HG02798 (cell line): Measurements from ENCODE around the gene RBFOX2.
"Not testable (repeated sequence)": the region's sequence is repeated elsewhere in the genome, so short reads cannot be mapped to it uniquely, and the experiment has no call there.

Experiments used
- ATAC-seq: cut with Tn5 transposase; IDR thresholded peaks from one replicate; pipeline ENCODE4 v1.9.1; 2021; ENCODE audit warnings: mild to moderate bottlenecking; ENCODE audit not compliant: unreplicated experiment, poor library complexity

Gene RBFOX2

DNA sequence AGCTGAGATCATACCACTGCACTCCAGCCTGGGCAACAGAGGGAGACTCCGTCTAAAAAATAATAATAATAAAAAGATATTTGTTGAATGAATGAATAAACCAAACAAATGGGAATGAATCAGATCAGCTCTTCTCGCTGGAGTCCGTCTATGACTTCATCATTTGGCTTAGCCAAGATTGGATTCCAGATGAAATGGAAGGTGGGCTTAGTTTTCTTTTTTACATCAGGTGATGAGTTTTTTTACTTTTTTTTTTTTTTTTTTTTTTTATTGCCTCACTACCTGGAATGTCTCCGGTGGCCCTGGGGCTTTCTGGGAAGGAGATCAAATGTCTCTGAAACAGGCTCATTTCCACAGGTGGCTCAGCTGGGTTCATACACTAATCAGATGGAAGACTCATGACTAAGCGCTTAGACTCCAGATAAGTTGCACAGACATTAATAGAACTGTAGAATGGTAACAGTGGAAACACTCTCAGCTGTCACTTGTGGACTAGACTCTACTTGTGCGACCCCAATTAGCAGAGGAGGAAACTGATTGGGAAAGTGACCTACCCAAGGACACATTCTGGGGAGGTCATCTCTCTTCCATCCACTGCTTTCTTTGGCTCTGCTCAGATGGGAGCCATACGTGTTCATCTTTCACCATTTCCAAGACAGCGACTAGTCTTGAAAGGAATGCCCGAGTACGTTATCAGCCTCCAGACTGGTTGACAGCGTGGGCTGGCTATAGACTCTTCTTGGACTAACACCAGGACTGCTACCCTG lies 20.5 kb upstream of the RBFOX2 start:
- no peak for ATAC-seq

DNA sequence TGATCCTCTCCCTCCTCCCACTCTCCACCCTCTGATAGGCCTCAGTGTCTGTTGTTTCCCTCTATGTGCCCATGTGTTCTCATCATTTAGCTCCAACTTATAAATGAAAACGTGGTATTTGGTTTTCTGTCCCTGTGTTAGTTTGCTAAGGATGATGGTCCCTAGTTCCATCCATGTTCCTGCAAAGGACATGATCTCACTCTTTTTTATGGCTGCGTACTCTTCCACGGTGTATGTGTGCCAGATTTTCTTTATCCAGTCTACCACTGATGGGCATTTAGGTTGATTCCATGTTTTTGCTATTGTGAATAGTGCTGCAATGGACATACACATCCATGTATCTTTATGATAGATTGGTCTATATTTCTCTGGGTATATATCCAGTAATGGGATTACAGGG lies 15.9 kb upstream of the RBFOX2 start:
- ATAC-seq: not testable (repeated sequence)

DNA sequence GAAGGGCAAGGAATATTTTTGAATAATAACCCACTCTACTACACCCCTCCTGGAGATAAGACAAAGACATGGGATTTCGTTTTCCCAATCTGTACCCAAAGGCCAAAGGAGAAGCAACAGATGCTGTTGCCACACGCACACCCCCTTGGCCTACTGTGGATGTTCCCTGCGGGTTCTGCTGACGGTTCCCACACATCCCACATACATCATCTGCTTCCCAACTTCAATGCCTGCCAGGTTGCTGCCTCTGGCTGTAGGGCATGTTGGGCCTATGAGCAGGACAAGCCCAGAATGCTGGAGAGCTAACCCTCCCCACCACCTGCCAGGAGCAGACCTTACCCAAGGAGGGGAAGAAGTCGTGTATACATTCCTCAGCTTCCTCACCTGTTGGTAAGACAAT lies 13.6 kb upstream of the RBFOX2 start:
- no peak for ATAC-seq

DNA sequence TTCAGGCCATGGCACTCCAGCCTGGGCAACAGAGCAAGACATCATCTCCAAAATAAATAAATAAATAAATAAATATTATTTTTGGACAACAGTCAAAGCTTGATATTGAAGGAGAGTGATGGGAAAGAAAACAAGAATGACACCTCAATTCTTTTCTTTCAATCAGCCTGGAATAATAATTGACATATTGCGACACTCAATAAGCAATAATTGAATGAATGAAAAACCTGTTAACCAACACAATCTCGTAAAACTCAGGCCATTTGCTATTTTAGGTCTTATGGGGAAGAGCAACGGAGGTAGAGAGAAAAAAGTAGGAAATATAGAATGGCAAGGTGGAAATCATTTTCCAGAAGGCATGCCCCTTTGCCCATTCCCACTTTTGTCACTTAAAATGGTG lies 10.5 kb upstream of the RBFOX2 start:
- ATAC-seq: no peak

DNA sequence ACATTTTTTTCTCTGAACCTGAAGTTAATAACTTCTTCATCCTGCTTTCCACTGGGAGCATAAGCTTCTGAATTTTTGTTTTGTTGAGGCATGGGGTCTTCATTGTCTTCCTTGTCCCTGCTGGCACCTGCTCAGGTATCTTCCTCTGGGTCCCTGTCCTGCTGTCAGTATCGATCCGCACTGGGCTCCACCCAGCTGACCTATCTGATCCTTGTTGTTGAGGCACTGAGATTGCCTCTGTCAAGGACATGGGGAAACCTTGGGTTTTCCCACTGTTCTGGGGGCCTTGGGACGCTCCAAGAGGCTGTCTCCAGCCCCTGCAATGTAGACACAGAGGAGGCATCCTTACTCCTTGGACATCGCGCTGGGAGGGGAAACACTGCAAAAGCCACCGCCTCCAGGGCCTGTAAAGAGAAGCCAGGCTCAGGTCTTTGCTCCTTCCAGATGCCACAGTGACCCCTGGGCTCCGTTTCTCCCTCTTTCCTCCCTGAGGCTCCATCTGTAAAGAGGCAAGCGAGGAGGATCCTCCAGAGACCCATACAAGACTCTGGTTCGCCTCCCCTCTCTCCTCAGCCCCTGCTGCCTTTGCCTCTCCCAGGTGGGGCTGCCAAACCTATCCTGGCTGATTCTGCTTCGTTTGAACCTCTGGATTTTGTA lies 8.6 kb upstream of the RBFOX2 start:
- ATAC-seq: no peak

DNA sequence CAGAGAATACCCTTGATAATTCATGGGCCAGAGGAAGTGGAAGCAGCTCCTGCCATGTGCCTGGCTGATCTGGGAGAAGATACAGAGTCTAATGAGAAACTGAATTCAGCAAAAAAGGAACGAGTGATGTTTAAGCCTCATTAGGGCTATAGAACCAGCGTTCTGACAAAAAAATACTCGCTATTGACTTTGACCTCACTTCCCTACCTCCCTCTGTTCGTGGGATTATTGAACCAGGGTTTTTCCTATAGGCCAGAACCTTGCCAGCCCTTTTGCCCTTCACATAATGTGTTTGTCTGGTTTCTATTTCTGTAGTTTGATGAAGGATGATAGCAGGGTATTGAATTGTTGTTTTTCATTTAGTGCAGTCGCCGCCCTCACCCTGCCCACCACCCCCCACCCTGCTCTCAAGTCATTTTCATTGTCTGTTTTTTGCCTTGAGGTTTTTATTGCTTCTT lies 7.6 kb upstream of the RBFOX2 start:
- ATAC-seq: no peak

DNA sequence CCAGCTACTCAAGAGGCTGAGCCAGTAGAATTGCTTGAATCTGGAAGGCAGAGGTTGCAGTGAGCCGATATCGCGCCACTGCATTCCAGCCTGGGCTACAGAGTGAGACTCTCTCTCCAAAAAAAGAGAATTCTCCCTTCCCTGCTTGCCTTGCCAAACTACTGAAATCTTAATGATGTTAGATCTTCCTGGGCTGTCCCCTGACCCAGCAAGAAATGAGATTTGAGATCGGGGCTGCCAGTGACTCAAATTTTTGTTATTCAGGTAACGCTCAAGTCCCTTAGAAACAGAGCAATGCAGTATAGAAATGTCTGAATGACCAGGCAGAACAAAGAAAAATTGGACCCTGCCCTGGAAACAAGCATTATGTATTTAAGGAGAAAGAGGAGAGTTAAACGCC lies 4.0 kb upstream of the RBFOX2 start:
- no peak for ATAC-seq

DNA sequence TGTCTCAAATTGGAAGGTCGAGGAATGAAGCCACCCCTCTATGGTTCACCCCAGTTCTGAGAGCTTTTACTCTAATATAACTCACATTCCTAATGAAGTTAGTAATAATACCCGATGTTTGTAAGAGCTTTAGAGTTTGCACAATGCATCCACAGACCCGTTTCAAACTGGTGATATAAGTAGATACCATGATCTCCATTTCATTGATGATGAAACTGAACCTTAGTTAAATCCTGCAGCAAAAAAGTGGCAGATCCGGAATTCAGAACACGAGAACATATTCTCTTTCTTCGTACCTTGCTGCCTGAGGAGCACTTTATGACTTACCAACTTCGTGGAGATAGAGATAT lies 757 bp upstream of the RBFOX2 start:
- ATAC-seq: no peak

DNA sequence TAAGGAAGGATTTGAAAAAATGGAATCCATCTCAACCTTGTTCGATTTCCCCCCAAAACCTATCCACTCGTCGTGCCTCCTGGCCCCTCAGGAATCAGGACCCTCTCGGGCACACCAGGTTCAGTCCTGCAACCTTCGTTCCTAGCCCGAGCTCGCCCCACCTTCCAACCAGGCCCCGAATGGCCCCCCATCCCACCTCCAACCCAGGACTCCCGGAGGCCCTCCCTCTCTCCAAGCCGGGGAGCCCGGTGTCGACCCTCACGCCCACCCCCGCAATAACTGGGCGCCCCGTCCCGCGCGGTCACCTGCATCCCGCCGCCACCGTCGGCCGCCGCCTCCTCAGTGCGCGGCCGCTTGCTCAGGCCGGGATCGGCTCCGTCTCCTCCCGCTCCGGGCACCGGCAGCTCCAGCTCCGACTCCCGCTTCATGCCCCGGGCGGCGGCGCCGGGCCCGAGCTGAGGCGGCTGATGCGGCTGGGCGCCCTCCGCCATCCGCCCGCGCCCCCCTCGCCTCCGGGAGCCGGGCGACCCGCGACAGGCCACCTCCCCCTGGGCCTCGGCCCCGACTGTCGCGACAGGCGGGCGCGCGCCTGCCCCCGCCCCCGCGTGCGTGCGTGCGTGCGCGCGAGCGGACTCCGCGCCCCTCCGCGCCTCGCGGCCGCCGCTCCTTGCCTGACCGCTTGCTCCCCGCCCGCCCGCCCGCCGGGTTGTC lies 534 bp downstream of the RBFOX2 start:
- ATAC-seq: peak; percentile 40

DNA sequence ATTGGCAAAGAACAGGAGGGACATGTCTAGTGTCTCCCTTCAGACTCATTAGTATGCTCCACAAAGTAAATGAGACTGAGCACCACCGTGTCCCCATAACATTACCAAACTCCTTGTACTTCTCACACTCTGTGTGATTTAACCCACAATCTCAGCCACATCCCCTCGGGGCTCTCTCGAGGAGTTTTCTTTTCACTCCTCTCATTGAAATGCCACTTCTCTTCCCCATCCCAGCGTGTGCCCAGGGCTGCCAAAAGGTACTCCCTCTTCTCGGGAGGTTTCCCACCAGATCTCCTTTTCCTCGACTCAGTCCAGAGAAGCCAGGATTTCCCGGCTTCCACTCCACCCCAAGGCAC lies 1.1 kb downstream of the RBFOX2 start:
- ATAC-seq: no peak

DNA sequence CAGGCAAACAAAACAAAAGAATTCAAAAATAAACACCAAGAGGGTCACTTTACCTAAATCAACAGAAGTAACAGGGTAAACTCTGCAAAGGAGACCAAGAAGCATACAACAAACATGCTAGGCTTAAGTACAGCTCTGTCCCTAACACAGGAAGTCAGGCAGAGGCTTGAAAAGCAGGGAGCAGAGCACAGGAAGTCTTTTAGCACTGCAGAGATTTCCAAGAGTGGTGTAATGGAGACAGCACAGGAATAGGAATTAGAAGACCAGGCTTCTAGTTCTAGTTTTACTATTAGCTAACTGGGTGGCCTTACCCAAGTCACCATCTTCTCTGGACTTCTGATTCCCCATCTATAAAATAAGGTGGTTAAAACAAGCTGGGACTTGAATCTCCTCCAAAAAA lies 1.9 kb downstream of the RBFOX2 start:
- no peak for ATAC-seq

DNA sequence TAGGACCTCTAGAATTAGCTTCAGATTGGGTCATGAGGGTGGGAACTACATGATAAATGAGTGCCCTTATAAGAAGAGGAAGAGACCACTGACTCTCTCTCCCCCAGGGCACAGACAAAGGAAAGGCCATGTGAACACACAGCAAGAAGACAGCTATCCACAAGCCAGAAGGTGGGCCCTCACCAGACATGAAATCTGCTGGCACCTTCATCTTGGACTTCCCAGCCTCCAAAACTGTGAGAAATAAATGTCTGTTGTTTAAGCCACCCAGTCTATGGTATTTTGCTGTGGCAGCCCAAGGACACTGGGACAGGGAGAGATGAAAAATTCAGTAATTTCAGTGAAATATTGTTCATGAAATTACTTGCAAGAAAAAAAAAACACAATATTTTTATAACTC lies 5.9 kb downstream of the RBFOX2 start:
- no peak for ATAC-seq

DNA sequence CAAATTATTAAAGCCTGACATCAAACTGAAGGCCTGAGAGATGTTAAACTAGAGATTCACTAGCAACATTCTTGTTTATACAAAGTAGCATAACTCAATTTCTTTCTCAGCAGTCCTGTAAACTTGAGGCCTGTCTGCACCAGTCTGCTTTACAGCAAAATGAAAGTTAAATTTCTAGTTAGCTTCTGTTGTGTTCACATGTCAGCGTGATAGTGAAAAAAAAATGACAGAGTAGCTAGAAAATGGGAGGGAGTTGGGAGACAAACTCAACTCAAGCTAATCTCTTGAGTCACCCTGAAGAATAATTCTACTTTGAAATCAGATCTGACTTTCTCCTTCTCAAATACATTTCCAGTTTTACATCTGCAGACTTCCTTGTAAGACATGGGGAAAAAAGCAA lies 6.5 kb downstream of the RBFOX2 start:
- ATAC-seq: no peak

DNA sequence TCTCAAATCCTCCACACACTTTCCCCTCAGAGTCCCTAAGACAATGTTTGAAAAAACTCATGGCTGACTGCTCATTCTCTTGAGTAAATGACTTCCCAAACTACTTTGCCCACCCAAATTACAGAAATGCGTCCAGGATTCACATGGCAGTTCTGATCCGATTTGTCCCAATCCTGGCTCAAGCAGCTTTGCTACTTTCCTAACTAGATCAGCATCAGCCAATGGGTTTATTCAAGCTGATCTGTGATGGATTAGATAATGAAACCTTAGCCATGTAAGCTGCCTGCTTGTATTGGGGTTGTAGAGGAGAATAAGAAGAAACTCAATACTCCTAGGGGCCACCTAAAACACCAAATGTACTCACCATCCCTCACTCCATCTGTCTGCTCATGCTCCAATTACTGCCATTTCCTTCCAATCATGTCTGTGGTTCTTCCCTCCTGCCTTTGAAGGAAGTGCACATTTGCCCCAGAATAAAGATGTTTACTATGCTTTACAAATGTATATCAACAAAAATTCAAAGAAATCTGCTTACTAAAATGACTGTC lies 6.9 kb downstream of the RBFOX2 start:
- no peak for ATAC-seq

DNA sequence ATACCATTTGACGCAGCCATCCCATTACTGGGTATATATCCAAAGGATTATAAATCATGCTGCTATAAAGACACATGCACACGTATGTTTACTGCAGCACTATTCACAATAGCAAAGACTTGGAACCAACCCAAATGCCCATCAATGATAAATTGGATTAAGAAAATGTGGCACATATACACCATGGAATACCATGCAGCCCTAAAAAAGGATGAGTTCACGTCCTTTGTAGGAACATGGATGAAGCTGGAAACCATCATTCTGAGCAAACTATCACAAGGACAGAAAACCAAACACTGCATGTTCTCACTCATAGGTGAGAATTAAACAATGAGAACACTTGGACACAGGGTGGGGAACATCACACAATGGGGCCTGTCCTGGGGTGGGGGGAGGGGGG lies 7.8 kb downstream of the RBFOX2 start:
- not testable (repeated sequence) for ATAC-seq

DNA sequence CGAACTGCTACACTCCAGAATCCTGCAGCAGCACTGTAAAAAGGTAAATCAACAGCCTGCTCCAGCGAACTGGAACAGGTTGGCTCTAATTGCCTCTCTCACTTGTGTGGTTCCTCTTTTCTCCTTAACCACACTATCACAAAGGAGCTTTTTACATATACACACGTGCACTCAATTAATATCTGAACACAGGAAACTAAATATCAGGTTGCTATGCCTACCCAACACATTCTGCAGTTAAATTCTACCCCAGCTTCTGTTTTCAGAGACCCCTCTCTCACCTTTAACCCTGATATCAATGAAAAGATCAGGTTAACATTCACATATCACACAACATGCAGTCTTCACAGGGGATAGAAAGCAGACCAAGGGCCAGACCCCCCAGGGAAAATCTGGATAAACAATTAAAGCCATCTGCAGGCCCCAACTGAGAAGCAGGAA lies 11.0 kb downstream of the RBFOX2 start:
- no peak for ATAC-seq

DNA sequence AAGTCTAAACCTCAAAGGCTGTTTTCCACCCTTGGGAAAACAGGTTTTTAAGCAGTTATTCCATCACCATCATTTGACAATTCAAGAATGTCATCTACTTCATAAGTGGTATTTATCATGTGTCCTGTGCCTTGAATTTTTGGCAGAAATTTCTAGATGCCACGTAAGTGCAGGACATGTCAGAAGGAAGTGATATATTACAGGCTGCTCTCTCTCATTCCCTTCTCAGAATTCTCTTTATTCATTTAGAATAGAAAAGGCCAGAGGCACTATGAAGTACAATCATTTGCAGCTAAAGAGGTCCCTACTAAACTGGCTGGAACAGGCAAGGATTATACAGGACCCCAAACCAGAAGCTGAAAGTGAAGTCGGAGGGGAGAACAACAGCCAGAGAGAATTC lies 11.9 kb downstream of the RBFOX2 start:
- ATAC-seq: no peak

DNA sequence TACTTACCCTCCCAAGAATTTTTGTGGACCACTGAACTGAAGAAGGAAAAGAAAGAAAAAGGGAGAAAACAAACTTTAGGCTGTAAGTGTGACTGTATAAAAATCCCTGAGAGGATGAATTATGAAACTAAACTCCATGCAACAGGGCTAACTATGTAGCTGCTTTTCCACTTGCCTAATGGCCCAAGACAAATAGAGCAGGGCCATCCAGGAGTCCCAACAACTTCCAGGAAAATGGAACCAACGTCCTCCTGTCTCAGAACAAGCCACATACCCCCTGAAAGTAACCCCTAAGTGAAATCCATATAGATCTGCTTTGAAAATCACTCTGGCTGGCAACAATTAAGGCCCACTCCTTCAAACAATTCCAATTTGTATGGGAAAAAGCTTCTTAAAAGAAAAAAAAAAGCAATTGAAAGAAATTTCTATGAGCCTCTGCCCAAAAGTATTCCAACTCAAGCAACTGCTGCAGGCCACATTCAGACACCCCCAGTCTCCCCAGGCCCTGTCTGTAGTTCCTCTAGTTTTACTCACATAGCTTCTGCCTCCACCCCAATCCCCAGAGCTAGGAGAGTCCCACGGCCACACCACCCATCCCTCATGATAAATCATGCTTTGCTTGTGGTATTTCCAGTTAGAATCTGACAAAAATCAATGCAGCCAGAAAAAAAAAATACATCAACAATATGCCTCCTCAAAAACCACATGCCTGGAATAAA lies 12.7 kb downstream of the RBFOX2 start:
- ATAC-seq: no peak

DNA sequence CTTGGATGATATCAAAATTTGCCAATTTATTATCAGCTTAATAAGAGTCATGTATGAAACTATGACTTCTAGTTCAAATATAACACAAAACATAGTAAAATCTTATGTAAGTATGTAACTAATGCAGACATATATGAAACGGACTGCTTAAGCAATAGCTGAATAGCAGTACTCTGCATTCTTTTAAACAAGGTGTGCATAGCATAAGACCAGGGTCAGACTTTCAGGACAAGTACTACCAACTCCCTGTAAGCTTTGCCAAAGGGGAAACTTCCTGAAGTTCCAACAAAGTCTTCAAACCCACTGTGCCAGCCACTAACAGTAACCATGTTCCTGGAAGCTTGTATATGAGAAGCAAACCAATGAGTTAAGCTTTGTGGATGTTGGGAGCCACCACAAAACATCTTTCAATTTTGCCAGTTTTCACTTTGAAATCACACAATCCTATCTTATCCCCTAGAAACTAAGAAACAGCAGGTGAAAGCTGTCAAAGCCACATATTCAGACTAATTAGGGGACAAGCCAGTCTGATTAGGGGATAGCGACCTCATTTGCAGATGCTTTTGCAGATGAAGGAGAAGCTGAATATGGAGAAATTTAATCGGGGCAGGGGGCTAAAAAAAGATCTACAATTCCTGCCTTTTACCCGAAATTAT lies 13.3 kb downstream of the RBFOX2 start:
- ATAC-seq: no peak

DNA sequence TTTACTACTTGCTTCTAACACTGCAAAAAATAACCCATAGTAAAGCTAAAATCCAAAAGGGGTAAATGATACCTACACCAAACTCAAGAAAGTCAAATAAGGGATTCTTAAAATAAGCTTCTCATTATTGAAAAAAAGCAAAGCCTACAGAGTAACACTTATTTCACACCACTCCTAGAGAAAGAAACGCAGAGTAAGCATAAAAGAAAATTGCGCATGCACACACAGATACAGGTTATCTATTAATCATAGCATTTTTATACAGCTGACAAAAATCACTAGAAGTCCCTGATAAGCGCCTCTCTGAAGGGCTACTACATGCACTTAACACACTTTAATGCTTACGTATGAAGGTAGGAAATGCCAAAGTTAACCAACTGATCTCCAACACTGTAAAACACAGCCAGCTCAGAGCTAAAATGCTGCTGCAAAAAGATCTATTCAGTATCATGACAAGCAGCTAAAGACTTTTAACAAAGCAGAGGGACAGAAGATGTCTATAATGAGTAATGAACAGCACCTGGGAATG lies 14.0 kb downstream of the RBFOX2 start:
- ATAC-seq: no peak
